Iris pigment epithelial cell (primary cell): ENCODE results near the gene WWOX.
A peak's percentile ranks its signal among the peaks of the same experiment; 100 is the strongest.

Source experiments
- DNase-seq: peaks from one replicate; pipeline ENCODE4 v3.0.0-alpha.2; 2011; ENCODE audit warnings: low read depth

WWOX gene

DNA sequence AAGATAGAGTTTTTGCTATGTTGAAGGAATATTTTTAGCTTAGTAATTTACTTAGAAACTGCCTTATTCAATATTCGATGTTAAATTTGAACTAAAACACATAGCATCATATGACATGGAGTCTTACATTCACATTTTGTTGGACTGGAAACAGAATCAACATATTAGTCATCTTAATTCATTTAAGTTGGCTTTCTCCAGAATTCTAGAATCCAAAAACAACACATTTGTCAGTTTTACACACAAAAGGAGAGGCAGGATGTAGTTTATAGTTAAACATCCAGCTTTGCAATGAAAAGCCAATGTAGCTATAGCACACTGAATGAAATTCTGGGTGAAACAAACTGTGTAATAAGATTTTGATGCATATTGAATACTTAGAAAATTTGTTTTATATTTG is 43.3 kb downstream of the WWOX start:
- DNase-seq = no peak

DNA sequence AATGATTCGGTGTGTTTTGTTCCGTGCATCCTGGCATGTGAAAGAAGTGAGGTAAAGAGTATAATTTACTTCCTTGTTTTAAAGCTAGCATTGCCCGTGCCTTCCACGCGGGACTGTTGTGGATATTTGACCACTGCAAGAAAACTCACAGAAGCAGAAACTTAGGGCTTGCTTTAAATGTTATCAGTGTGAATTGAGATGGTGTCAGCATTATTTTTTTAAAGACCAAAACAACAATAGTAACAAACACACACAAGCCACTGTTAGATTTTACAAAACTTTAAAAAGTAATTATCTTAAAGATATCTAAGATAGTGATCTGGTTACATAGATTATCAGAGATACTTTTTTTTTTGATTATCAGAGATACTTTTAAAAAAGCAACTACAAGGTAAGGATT is 47.4 kb downstream of the WWOX start:
- DNase-seq = no peak

DNA sequence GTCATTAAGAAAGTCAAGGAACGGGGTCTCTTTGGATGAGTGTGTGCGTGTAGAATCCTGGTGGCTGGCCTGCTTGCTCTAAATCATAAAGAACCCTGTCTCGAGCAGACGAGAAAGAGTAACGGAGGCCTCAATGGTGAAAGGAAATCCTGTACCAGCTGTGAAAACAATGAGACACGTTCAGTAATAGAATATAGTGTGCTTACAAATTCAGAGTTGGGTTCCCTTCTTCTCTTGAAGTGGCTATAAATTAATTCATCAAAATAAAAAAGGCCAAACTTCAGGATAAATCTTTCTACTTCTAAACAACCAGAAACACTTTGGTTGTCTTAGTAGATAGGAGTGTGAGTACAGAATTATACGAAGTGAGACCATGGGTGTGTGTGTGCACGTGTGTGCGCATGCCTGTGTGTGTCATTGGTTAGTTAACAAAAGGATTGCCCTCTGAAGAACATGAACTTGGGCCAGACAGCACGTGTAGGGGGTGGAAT is 48.5 kb downstream of the WWOX start:
- DNase-seq = no peak

DNA sequence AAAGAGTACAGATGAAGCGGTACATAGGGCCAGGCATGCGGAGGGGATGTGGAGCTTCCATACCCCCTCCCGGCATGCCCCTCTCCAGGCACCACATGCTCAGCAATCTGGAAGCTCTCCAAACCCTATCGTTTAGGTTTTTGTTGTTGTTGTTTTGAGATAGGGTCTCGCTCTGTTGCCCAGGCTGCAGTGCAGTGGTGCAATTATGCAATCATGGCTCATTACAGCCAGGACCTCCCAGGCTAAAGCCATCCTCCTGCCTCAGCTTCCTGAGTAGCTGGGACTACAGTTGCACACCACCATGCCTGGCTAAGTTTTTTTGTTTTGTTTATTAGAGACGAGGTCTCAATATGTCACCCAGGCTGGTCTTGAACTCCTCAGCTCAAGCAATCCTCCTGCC is 50.8 kb downstream of the WWOX start:
- DNase-seq = no peak

DNA sequence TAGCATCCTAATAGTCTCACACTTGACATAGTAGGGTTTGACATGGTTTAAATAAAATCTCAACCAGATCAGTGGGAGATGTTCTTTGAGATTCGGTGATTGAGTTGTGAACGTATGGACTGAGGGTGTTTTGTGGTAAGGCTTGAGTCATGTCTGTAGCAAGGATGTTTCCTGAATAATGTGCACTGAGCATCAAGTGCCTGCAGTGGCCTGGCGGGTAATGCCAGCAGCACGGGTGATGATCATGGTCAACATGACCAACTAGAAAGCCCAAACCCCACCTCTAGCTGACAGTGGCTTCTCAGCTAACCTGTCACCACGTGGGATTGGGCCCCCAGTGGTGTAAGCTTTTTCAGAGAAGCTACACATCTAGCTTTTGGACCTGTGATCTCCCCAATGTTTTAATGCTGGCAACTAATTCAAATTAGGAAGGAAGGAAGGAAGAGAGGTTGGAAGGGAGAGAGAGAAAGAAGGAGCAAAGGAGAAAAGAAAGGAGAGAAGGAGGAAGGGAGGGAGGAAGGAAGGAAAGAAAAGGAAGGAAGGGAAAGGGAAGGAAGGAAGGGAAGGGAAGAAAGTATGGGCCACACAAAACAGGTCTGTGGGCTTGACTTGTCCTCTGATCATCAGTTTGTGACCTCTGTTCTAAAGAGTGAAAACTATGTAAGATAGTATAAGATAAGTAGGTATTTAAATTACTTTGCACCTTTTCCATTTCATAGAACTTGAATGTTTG is 55.4 kb downstream of the WWOX start:
- DNase-seq = no peak

DNA sequence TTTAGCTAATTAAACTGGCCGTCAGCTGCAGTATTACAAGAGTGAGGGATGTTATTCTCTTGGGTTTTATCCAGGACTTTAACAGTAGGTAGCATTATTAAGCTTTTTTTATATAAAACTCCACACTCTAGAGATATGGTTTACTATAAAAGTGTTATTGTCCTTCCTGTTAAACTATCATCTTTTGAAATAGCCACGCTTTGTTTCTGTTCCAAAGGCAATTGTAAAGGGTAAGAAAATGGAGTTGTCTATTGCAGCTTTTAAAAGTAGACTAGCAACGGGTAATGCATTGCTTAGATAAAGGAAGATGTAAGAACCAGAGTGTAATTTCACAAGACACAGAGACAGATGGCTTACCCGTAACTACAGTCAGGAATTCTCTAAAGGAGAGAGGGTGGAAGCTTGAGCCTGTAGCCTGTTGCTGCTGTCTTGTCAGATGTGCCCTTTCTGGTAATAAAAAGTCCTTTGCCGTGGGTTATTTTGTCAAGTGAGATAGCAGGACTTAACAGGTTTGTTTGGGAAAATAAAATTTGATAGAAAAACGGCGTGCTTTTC is 56.4 kb downstream of the WWOX start:
- no peak for DNase-seq

DNA sequence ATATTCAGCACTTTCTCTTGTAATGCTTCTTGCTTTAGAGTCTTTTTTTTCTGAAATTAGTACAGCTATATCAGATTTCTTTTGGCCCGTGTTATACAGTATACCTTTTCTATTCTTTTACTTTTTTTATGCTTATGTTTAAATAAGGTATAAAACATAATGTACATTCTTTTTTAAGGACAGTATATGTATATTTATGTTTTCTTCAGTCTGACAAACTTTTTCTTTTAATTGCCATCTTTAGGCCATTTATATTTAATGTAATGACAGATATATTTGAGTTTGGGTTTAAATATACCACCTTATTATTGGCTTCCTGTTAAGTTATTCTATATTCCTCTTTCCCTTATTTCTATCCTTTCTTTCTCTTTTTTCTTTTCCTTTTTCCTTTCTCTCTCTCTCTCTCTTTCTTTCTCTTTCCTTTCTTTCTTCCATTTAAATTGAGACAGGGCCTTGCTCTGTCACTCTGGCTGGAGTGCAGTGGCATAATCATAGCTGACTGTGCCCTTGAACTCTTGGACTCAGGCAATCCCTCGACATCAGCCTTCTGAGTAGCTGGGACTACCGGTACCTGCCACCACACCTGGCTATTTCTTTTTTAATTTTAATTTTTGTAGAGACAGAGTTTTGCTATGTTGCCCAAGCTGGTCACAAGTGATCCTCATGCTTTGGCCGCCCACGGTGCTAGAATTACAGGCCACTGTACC is 61.7 kb downstream of the WWOX start:
- no peak for DNase-seq

DNA sequence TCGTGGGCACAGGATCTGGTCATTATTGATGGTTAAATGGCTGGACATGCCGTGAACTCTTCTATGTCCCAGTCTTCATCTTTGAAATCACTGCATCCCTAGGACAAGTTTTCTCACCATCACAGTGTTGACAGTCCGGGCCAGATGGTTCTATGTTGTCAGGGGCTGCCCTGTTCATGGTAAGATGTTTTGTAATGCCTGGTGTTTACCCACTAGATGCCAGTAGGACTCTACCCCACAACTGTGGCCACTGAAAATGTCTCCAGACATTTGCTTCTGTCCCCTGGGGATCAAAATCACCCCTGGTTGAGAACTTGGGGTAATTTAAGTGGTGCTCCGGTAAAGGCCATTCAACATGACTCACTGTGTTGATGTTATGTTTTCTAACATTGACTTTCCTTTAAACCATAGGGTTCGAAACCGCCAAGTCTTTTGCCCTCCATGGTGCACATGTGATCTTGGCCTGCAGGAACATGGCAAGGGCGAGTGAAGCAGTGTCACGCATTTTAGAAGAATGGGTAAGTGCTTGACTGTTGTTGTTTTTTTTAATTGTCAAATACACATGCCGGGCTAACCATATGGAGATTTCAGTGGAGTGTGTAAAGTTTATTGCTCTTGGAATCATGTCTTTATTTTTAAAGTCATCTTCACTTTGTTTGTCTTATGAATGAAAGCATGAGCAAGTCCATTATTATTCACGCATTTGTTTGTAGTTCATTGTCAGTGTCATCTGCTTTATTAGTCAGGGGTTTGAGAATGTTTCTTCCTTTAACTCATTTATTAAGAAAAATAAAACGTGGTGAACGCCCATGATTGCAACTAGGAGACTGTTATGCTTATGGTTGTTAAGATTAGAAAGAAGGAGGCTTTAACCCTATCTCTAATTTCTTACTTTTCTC is 64.6 kb downstream of the WWOX start:
- no peak for DNase-seq

DNA sequence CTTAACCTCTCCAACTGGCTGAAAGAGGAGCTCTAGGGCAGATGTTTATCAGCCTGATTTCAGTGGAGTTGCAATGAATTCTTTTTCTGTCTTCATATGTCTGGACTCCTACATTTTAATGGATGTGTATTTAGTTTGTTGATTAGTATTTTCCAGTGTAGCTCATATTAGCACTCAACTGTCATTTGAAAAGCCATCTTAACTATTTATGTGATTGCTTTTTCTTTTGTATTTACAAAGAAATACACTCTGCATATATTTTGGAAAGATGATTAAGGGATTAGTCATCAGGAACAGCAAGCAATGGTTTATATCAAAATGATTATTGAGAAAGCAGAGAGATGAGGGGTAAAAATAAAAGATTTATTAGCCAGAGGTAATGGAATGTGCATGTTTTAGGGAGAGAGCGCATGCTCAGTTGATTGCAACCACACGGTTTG is 71.1 kb downstream of the WWOX start:
- DNase-seq = no peak

DNA sequence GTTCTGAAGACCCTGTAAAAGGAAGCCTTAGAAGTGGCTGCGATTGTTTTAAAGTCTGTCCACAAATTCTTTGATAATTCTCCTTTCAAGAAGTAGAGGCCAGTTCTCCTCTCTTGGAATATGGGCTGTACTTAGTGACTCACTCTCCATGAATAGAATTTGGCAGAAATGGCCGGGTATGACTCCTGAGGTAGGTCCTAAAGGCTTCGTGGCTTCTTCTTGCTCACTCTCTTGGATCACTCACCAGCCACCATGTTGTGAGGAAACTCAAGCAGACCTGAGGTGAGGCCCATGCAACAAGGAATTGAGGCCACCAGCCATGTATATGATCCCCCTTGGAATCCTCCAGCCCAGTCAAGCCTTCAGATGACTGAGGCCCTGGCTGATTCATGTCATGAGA is 75.8 kb downstream of the WWOX start:
- no peak for DNase-seq

DNA sequence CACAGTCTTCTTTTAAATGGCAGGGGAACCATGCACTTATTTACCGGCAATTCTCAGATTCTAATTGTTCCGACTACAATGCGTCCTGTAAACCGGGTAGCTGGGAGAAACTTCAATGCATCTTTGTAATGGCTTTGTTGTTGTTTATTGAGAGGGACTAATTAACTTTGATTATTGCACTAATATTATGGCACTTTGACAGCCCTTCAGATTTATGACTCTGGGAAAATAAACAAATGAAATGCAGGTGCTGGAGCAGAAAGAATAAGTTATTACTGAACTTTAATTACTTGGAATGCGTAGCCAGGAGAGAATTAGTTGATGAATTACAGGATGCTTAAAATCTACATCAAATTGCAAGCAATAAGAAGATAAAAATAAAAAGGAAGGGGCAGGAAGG is 77.0 kb downstream of the WWOX start:
- DNase-seq = no peak

DNA sequence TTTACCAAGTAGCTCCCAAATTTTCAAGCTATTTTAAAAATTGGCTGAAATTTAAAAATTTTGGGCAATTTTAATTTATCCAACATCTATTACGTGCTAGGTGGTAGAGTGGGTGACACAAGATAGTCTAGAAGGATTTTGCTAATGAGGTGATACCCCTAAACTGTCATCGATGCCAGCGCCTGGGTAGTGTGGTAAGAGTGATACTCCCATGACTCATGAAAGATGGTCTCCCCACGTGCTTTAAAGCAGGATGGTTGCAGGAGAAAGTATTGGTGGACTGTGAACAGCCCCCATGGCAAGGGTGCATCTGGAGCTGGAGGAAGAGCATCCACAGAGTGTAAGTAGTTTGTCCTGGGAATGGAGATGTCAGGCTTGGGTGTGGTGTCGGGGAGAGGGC is 77.8 kb downstream of the WWOX start:
- no peak for DNase-seq

DNA sequence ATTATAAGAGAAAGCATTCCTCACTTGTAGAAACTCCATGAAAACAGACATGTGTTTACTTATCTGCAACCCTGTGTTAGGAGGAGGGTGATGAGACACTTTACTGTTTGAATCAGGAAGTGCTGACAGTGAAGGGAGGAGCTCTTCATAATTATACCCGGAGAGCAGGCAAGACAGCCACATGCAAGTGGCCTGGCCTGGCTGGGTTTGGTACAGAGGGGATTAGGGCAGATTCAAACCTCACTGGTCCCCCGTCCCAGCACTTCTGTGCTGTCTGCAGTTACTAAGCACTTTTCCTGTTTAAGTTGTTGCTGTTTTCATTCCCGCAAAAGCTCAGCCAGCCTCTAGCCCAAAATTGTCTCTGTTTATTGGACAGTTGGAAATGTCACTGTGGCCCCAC is 78.5 kb downstream of the WWOX start:
- no peak for DNase-seq

DNA sequence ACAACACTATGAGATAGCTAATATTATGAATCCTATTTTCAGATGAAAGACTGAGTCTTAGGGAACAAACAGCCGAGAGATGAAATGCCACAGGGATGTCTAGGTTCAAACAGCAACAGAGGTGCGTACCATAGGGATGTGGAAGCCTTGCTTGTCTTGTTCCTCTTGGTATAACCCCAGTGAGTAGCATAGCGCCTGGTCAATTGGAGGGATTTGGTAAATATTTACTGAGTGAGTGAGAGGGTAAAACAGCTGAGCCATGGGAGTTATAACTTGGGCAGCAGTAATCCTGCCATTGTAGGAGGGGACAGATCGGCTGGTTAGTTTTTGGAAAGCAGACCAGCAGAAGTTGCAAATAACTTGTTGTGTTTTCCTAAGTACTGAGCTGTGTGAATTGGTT is 80.2 kb downstream of the WWOX start:
- DNase-seq = no peak

DNA sequence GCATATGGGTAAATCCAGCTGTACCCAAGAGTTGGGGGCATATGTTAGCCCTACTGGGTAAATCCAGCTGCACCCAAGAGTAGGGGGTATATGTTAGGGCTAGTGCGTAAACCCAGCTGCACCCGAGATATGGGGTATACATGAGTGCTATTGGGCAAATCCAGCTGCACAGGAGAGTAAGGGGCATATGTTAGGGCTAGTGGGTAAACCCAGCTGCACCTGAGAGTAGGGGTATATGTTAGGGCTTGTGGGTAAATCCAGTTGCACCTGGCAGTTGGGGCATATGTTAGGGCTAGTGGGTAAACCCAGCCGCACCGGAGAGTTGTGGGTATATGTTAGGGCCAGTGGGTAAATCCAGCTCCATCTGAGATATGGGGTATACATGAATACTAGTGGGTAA is 80.9 kb downstream of the WWOX start:
- DNase-seq = no peak

DNA sequence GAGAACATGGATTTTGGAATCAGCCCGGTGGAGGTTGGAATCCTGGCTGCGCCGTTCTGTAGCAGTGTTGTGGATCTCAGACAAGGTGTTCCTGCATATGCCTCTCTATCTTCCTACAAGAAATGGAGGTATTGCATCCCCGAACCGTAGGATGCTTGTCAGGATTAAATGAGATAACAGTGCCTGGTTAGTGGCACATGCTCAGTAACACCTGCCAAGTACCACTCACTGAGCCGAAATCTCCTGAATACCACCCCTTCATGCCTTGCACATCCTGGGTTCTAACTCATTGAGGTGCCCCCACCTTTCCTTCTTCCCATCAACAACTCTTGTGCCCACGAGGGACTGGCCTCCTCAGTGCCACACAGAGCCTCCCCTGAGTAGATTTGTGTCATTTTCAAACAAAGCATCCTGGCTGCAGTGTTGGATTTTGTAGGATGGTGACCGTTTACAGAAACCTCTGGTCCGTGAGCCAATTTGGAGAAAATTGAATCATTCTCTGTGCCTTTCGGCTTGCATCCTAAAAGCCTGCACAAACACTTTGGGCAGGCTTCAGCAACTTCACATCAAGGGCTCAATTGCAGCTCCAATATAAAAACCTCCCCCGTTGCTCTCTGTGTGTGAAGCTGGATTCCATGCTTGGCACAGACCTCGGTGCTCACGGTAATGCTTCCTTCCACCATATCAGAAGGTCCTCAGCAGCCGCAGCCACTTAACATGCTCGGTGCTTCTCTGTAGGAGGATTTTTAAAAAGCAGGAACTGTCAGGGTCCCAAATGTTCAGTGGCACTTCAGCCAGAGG is 84.2 kb downstream of the WWOX start:
- peak; percentile 2 for DNase-seq

DNA sequence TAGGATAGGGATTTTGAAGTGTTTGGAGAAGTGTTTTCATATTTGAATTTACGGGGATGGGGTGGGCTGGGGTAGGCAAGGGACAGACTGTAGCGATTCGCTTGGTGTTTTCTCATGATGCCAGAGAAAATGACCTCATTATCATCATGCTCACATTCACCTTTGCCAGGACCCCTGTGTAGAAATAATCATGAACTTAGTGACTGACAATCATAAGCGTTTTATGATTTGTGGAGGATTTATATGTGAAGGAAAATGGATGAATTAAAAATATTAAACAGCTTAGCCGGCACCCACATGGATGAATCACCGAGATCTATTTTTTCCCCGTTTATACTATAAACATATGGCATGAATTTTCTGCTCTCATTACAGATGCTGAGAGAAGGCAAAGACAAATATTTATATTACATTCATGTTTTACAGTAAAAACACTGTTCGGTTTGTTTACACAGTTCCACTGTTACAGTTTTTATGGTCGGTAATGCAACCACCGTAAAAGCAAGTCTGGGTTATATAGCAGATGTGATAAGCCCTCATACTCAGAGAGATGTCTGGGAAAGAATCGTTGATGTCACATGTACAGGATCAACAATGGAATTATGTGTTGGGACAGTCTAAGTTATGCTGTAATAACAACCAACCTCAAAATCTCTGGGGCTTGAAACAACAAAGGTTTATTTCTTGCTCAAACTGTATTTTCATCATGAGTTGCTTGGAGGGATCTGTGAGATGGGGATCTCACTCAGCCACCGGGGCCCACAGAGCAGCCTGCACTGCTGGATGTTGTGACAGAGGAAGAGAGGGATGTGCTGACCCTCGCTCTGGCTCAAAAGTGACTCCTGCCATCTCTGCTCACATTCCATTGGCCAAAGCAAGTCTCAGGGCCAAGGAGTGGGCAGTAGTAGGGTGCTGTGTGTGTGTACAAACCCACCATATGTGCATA is 85.1 kb downstream of the WWOX start:
- DNase-seq = peak; percentile 29

DNA sequence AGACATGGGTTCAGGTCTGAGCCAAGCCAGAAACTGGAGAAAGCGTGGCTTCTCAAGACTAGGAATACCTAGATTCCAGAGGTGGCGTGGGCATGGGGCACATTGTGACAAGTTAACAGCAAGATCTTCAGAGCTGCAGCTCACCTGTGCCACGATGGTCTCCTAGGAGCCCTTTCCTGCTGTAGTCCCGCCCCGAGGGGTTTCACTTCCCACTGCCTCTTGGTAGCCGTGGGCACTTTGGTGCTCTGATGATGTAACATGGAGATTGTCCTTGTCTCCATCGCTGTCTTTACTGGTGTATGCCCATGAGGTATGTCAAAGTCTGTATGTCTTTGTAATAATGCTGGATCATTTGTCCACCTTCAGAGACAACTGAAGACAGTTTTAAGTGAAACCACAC is 89.7 kb downstream of the WWOX start:
- DNase-seq = no peak

DNA sequence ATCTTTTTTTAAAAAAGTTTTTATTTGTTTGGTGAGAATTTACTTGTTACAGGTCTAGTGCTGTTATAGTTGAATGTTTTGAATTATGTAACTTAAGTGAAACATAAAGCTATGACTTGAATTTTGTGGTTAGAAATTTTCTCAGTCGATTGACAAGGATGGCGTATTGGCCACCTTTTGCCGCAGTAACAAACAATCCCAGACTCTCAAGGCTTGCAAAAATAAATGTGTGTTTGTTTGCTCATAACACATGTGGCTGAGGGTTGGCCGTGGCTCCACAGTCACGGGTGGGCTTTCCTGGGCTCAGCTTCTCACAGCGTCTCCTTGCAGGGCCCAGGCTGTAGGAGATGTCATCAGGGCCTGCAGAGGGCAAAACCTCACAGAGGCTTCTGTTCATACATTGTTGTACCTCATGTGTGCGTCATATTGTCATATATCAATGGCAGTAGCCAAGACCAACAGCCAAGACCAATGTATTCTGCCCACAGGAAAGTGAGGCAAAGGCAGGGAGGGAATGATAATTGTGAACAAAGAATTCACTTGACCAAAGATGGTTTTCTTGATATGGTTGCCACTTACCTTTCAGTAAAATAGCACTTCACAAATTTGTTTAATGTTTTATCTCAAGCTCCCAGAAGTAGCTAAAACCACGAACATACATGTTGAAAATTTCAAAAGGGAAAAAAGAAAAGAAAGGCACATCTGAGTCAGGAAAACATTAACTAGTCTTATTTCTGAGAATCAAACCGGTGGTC is 93.5 kb downstream of the WWOX start:
- no peak for DNase-seq

DNA sequence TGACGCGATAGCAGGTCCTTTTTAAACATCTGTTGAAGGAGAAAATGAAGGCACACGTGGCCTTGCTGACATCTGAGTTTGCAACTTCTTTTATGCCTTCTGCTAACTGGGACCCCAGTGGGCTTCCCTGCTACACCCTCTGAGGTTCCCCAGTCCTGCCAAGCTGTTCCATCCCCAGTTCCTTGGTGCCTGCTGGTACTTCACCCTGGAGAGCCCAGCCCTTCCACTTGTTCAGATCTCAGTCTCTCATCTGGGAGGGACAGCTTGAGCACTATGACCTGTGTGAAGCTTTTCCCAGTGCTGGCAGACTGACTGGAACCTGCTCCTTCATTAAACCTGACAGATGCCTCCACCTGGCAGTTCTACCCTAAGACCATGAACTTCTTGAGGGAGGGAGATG is 95.5 kb downstream of the WWOX start:
- DNase-seq = no peak
